GM19467 (cell line): ENCODE data around the gene DZIP1L.

Experiments
- ATAC-seq: cut with Tn5 transposase; IDR thresholded peaks from one replicate; pipeline ENCODE4 v1.9.1; 2021; ENCODE audit warnings: mild to moderate bottlenecking, moderate library complexity; ENCODE audit not compliant: unreplicated experiment

DZIP1L gene

DNA sequence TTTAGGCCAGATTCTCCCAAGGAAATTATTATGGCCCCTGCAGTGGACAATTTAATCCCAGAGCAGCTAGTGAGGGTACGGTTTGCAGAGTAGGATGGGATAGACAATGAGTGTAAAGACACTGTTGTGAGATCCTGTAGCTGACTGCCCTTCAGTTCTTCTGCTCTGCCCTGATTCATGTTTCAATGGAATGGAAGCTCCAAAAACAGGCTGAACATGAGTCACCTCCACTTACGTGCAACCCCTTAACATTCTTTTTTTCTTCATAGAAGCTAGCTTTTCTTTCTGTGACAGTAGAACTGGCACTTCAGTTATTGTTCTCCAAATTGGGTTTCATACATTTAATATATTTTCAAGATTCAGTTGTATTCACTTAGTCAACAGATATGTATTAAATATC lies 73.4 kb downstream of the DZIP1L start:
- no peak for ATAC-seq

DNA sequence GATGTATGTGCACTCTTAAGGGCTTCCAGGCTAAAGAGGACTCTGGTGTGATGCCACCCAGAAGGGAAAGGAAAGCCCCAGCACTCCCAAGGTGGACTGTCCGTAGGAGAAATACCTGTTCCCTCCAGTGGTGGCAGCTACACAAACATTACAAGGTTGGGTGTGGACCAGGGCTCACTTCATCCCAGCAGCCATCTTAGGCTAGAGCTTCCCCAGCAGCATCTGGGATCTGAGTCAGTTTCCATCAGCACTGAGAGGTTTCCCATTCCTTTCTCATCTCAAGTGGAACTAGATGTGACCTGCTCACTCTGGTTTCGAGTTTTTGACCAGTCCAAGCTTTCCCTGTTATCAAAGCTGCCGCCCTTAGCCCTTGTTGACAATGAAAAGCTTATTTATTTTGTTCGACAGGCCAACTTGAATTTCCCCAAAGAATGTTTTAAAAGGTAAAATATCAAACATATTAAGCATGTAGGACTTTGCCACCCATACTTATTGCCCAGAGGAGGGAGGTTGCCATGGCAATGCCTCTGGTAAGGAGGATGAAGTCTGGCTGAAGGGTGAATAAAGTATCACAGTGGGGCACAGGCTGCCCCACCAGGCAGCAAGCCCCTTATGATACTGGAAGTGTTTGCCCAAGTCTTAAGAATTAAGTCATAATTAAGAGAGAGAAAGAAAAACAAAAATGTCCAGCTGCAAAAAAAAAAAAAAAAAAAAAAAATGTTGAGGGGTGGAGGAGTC lies 76.5 kb downstream of the DZIP1L start:
- no peak for ATAC-seq

DNA sequence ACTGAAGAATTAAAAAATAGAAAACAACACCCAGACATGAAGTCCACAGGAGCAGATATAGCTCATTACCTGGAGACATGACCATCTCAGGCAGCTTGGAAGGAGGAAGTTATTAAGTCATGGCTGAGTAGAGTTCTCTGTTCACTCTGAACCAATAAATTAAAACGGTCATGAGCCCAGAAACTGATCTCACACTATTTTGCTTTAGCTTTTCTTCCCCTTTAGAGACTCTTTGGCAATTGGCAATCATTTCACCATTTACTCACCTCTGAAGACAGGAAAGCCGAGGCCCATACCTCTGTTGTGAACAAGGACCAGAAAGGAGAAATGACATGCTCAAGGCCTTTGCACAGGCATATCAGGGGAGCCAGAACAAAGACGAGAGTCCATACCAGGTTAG lies 78.8 kb downstream of the DZIP1L start:
- ATAC-seq, result no peak

DNA sequence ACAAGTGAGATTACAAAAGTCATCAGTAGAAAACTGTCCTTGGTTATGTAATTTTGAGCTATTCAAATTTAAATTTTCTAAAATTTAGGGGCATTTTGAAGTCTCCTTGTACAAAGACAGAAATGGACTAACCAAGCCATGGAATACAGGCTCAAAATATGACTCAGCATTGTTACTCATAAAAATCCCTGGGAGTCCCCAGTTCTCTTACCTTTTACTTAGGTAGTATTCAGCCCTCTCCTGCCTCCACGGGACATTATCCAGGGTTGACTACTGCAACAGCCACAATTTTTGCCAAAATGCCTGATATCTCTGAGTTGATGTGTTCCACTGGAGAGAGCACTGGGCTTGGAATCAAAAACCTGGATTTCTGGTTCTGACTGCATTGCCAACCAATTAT lies 80.5 kb downstream of the DZIP1L start:
- ATAC-seq, result no peak

DNA sequence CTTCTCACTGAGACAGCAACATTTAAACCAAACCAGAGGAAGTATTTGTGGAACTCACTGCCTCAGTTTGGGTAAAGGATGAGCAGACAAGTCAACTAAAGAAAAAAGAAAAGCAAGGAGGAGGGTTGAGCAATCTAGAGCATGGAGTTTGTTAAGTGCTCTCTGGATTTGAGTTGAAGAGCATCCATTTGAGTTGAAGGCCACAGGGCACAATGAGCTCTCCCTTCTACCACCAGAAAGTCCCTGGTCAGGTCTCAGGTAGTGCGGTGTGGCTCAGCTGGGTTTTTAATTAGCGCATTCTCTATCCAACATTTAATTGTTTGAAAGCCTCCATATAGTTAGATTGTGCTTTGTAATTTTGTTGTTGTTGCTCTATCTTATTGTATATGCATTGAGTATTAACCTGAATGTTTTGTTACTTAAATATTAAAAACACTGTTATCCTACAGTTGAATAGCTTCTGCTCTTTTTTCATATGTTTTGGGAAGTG lies 82.2 kb downstream of the DZIP1L start:
- no peak for ATAC-seq

DNA sequence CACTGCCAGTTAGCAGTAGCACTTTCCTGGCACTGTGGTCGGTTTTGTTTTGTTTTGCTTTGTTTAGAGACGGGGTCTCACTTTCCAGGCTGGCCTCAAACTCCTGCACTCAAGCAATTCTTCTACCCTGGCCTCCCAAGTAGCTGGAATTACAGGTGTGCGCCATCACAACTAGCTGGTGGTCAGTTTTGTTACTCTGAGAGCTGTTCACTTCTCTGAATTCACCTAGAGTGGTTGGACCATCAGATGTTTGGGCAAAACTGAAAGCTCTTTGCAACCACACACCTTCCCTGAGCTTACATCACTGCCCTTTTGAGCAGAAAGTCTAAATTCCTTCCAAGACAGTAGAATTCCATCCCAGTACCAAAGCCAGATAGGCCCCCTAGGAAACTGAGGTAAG lies 82.8 kb downstream of the DZIP1L start:
- no peak for ATAC-seq

DNA sequence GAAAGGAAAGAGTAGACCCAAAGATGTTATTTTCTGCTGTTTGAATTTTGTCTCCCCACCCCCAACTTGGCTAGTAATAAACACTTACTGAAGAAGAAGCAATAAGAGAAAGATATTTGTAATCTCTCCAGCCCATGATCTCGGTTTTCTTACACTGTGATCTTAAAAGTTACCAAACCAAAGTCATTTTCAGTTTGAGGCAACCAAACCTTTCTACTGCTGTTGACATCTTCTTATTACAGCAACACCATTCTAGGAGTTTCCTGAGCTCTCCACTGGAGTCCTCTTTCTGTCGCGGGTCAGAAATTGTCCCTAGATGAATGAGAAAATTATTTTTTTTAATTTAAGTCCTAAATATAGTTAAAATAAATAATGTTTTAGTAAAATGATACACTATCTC lies 83.9 kb downstream of the DZIP1L start:
- ATAC-seq, result no peak

DNA sequence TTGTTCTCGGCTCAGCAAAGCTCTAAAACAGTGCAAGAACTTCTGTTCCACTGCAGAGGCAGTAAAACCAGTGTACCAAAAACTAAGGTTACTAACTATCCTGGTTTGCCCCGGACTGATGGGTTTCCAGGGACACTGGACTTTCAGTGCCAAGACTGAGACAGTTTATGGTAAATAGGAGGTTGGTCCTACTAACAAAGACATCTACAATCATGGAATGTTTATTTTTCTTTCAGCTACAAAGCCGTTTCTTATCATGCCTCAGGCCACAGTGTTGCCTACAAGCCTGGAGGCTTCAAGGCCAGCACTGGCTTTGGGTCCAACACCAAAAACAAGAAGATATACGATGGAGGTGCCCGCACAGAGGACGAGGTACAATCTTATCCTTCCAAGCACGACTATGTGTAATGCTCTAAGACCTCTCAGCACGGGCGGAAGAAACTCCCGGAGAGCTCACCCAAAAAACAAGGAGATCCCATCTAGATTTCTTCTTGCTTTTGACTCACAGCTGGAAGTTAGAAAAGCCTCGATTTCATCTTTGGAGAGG lies 84.6 kb downstream of the DZIP1L start:
- ATAC-seq, result no peak

DNA sequence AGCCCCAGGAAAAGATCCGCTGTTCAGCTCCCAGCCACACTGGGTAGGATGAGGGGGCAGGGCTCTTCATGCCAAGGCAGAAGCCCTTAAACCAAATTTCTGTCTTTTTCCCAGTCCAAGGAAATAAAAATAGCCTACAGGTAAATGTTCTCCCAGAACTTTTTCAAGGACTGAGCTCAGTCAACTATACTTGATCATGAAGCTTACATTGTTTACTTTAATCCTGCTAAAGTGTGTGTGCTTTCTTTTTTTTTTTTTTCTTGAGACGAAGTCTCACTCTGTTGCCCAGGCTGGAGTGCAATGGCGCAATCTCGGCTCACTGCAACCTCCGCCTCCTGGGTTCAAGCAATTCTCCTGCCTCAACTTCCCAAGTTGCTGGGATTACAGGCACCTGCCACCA lies 87.6 kb downstream of the DZIP1L start:
- no peak for ATAC-seq

DNA sequence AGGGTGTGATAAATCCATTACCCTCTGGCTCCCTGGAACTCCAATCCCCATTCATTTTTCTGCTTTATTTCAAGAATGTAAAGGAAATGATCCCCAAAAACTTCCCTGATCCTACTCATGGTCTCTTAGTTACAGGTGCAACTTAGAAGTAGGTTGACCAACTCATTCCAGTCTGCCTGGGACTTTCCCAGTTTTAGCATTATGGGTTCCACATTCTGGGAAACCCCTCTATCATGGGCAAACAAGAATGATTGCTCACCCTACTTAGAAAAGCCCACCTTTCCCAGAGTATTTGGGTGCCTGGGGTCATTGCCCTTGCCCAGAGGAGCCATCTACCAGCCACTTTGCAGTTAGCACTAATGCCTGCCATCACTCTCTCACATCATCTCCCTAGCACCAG lies 89.9 kb downstream of the DZIP1L start:
- no peak for ATAC-seq

DNA sequence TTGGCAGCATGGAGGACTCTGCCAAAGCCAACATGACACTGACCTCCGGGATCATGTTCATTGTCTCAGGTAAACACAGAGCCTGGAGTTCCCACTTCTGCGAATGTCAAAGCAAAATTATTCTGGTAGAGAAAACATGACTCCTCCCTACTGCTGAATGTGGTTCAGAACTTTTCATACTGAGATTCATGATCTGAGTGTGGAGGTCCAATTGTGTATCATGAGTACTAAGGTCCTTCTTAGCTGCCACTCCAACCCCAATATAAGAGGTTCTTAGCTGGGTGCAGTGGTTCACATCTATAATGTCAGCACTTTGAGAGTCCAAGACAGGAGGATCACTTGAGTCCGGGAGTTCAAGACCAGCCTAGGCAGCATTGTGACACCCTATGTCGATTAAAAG lies 91.7 kb downstream of the DZIP1L start:
- ATAC-seq, result no peak

DNA sequence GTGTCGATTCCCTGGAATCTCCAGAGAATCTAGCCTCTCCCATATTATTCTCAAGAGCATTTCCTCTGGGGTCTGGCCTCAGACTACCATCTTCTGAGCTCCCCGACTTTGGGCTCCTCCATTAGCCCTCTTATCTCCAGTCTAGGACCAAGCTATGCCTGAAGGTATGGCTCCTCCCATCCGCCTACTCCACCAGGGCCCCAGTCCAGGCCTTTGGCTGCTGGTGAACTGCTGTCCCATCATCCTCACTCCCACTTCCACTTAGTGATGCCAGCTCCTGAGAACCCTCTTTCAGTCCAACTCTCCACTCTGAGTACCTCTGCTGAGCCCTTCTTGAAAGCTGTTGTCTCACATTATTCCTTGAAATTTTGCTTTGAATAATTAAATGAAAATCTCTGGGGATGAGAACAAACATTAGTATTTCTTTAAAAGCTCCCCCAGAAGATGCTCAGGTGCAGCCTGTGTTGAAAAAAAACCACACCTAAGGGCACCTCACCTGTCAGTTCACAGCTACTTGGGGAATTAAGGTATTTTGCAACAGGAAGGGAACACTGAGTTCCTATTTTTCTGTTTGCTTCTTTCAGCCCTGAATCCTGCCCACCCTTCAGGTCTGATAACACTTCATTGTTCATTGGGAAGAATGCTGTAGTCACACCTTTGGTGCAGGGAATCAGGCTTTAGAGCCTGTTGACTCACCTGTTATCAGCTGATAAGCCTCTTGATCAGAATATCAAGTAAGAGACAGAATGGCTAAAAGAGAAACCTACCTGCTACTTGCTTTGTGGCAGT lies 95.9 kb downstream of the DZIP1L start:
- ATAC-seq, result no peak

DNA sequence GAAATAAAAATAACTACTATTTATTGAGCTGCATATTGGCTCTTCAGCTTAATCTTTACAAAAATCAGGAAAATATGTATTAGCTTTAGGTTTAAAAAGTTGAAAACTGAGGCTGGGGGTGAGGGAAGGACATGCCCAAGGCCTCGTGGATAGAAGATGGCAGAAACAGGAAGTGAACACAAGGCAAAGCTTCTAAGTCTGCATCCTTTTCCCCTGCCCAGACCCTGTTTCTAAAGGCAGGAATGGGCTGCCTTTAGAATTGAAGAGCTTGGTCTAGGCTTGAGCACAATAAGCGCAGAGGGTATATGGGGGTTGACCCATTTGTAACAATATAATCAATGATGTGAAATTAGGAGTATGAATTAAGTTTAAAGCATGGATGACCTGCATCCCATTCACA lies 99.3 kb downstream of the DZIP1L start:
- ATAC-seq, result no peak

DNA sequence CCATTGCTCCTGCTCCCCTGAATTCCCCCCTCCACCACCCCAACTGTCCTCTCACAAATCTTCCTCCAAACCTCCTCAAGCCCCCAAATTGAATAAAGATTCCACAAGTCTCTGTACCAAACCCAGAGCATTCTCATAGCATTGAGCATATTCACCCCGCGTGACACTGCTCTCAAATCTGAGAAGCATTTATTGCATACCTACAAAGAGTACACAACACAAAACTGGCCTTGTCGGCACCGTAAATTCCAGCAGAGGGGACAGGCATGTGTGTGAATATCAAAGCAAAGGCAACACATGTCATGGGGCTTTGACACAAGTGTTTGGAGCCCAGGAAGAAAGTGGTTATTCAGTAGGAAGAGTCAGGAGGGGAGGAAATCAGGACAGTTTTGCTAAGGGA lies 102.9 kb downstream of the DZIP1L start:
- no peak for ATAC-seq
